Colonic mucosa (tissue), 4 donors: Measurements from ENCODE around the gene EPB41L2. TPM values are rescaled to one million over a fixed set of nuclear protein-coding genes. Genes with fewer than 3 reads are reported as not detected.
A peak's percentile ranks its signal among the peaks of the same experiment; 100 is the strongest.

Source experiments
- DNase-seq: peaks from one replicate; pipeline ENCODE4 v3.0.0-alpha.2; 2020
- H3K27ac ChIP-seq: fragments of 200-600 bp; one replicate; pipeline ENCODE4 v1.8.0; 2021
- H3K27me3 ChIP-seq: fragments of 200-600 bp; one replicate; pipeline ENCODE4 v1.8.0; 2021
- H3K36me3 ChIP-seq: fragments of 200-600 bp; one replicate; pipeline ENCODE4 v1.8.0; 2021
- H3K4me1 ChIP-seq: fragments of 200-600 bp; one replicate; pipeline ENCODE4 v1.8.0; 2021; ENCODE audit warnings: mild to moderate bottlenecking
- H3K4me3 ChIP-seq: fragments of 200-600 bp; one replicate; pipeline ENCODE4 v1.8.0; 2021
- H3K9ac ChIP-seq, 2 donors: one replicate each; pipeline ENCODE4 v1.7.0; 2013; ENCODE audit warnings: control low read depth in 2 of 2, low read depth in 2 of 2, low read length in 2 of 2
- H3K9me3 ChIP-seq: fragments of 200-600 bp; one replicate; pipeline ENCODE4 v1.8.0; 2021
- CTCF ChIP-seq: fragments of 200-600 bp; IDR thresholded peaks from one replicate; pipeline ENCODE4 v1.8.0; 2022; ENCODE audit warnings: antibody characterized with exemption, mild to moderate bottlenecking
- intact Hi-C: fragments of 100-400 bp; cut with DNase I; formaldehyde crosslinking; loops from one replicate; pipeline ENCODE4 v1.14.1; 2022
- total RNA-seq, 2 donors: library from RNA; stranded (reverse); fragmentation: NEBNext Ultra II Directional in 1 of 2; extraction: Animal tissue kit (Norgen Biotek cat#: 25700) in 1 of 2; gene quantifications; one replicate each; pipeline ENCODE4 v1.2.1, GENCODE V29; 2021
- donor health status: healthy.
- donor health status: DM: no; HTN: no; CAD: no.
- donor health status: DM: no; HTN: no; CAD: no.

The EPB41L2 gene
- total RNA-seq, 2 donors from 2014 or later: 106 to 113 TPM

- no peak for TF ChIP-seq CTCF
- DNase-seq: no peak
- no peak overlapping the region for H3K9ac ChIP-seq
- H3K27ac ChIP-seq: no peak overlapping the region
- intact Hi-C loops: no loop called here
- no peak overlapping the region for H3K4me3 ChIP-seq
- H3K9me3 ChIP-seq: no peaks in the 10 kb centered on the region
- no peaks in the 10 kb centered on the region for H3K4me1 ChIP-seq
- H3K36me3 ChIP-seq: no peaks in the 10 kb centered on the region
- H3K27me3 ChIP-seq: no peaks in the 10 kb centered on the region
Observed at GRCh38 chr6:130908958-130909357, 154.1 kb downstream of the EPB41L2 start.

- Histone ChIP-seq H3K36me3 (no peaks in the 10 kb centered on the region), H3K27ac (peak overlapping the region; percentile 8), H3K4me3 (no peak overlapping the region), H3K4me1 (no peaks in the 10 kb centered on the region), H3K9me3 (no peaks in the 10 kb centered on the region), H3K9ac (no peak overlapping the region), H3K27me3 (no peaks in the 10 kb centered on the region)
- no peak for TF ChIP-seq CTCF
- DNase-seq: no peak
- intact Hi-C loops: no loop called here
Observed at GRCh38 chr6:130908188-130908587, 154.9 kb downstream of the EPB41L2 start.

- Histone ChIP-seq H3K4me3 (no peak overlapping the region), H3K36me3 (no peaks in the 10 kb centered on the region), H3K4me1 (no peaks in the 10 kb centered on the region), H3K9ac (no peak overlapping the region), H3K27me3 (no peaks in the 10 kb centered on the region), H3K9me3 (no peaks in the 10 kb centered on the region), H3K27ac (peak overlapping the region; percentile 8)
- no peak for TF ChIP-seq CTCF
- peak; percentile 31 for DNase-seq
- intact Hi-C loops: no loop called here
Observed at GRCh38 chr6:130907687-130908086, 155.4 kb downstream of the EPB41L2 start.

GRCh38 chr6:130906736-130907381, 156.2 kb downstream of the EPB41L2 start:
- H3K9me3 ChIP-seq: no peaks in the 10 kb centered on the region
- DNase-seq: no peak
- no peaks in the 10 kb centered on the region for H3K36me3 ChIP-seq
- H3K4me3 ChIP-seq: no peak overlapping the region
- no peaks in the 10 kb centered on the region for H3K4me1 ChIP-seq
- H3K27ac ChIP-seq: no peak overlapping the region
- no peak overlapping the region for H3K9ac ChIP-seq
- H3K27me3 ChIP-seq: no peaks in the 10 kb centered on the region
- no peak for TF ChIP-seq CTCF
- intact Hi-C loops: no loop called here

- no peaks in the 10 kb centered on the region for H3K9me3 ChIP-seq
- no peaks in the 10 kb centered on the region for H3K27me3 ChIP-seq
- no peaks in the 10 kb centered on the region for H3K36me3 ChIP-seq
- H3K27ac ChIP-seq: no peak overlapping the region
- no peaks in the 10 kb centered on the region for H3K4me1 ChIP-seq
- no peak overlapping the region for H3K9ac ChIP-seq
- no peak for DNase-seq
- intact Hi-C loops: no loop called here
- no peak for TF ChIP-seq CTCF
- no peak overlapping the region for H3K4me3 ChIP-seq
Observed at GRCh38 chr6:130903602-130904001, 159.4 kb downstream of the EPB41L2 start.
